Midbrain (tissue), 1 donor: ENCODE measurements around the gene SLC2A1.
"Not testable (repeated sequence)": the region's sequence is repeated elsewhere in the genome, so short reads cannot be mapped to it uniquely, and the experiment has no call there.

Source experiments
- DNase-seq: peaks from one replicate; lab custom pipeline; 2025; lab: John Stamatoyannopoulos, UW

SLC2A1 gene

DNA sequence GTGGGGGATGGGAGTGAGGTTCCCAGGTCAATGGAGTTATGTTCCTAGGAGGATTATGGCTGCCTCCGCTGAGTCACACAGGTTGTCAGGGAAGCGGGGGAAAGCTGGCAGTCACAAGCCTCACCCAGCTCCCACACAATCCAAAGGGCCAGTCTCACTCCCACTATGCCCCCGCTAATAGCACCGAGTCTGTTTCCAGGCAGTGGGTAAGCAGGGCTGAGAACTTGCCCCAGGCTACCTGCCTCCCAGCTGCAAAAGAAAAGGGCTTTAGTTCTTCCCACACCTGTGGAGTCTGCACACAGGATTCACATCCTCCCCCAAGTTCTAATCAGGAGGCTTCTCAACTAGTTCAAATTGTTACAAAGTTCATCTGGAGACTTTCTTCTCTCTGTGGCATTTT lies 58.7 kb downstream of the SLC2A1 start:
- not testable (repeated sequence) for DNase-seq

- no peak for DNase-seq
Measured at GRCh38 chr1:42891465-42892138, 67.1 kb downstream of the SLC2A1 start.

DNA sequence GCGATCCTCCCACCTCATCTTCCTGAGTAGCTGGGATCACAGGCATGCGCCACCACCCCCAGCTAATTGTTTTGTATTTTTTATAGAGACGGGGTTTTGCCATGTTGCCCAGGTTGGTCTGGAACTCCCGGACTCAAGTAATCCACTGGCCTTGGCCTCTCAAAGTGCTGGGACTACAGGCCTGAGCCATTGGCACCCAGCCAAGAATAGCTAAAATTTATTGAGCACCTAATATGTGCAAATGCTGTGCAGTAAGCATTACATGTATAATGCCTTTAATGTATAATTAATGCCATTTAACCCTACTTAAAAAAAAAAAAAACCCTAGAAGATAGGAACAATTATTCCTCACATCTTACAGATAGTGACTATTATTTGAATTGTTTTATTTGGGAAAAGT lies 69.4 kb downstream of the SLC2A1 start:
- DNase-seq, result no peak

DNA sequence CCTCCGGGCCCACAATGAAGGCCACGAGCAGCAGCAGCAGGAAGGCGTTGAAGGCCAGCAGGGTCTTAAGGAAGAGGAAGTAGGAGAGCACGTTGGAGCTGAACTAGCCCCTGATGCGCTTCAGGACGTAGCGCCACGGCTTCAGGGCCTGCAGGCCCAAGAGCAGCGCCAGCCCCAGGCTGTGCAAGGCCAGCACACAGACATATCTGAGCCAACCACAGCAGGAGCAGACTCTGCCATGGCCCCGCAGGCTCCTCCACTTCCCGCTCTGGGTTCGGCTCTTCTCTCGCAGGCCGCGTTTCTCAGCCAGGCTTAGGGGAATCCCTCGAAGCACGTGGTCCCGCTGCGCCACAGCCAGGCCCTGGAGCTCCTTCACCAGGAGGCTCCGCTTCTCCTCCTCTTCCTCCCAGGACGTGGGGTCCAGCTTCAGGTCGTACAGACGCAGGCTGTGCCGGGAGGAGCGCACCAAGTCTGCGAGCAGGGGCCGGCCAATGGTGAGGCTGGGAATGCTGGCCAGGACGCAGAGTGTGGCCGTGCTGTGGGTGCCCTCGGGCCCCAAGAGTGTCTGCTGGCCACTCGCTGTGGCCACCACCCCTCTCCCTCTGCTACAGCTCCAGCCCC lies 70.5 kb downstream of the SLC2A1 start:
- no peak for DNase-seq

- no peak for DNase-seq
Measured at GRCh38 chr1:42887366-42887765, 71.3 kb downstream of the SLC2A1 start.

DNA sequence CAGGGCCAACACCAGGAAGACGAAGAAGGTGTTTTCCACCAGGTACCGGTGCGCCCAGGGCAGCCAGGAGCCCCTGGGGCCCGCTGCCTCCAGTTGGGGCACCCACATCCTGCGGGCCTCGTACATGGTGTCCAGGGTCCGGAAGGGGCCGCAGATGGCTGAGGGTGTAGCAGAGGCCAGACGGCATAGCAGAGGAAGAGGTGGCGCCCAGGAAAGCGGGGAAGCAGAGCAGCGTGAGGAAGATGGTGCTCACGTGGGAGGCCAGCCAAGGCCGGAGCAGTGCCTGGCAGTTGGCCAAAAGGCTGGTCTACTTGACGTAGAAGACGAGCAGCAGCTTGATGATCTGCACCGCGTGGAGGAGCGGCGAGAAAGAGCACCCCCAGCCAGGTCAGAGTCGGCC lies 71.9 kb downstream of the SLC2A1 start:
- DNase-seq, result no peak

GRCh38 chr1:42886046-42886739 lies 72.5 kb downstream of the SLC2A1 start:
- no peak for DNase-seq

DNA sequence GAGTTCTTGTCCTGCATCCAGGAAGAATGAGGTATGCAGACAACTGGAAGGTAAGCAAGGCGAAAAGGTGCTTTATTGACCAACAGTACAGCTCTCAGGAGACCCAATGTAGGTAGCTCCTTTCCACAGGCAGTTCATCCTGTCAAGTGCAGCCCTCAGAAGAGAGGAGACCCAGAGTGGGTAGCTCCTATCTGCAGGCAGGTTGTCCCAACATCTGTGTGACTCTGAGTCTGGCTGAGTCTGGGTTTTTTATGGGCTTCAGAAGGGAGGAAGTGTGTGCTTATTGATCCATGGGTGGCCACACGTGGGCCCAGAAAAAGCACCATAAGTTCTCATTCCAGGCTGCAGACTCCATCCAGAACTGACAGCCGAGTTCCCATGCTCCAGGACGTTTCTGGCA lies 78.3 kb downstream of the SLC2A1 start:
- no peak for DNase-seq

- DNase-seq, result no peak
Measured at GRCh38 chr1:42877380-42877779, 81.3 kb downstream of the SLC2A1 start.

- DNase-seq, result no peak
Measured at GRCh38 chr1:42876009-42876408, 82.7 kb downstream of the SLC2A1 start.
